ENCODE data around the gene TRAF1. TPM values are rescaled to one million over a fixed set of nuclear protein-coding genes. Genes with fewer than 3 reads are reported as not detected.

Gene TRAF1
- total RNA-seq, 1 experiment from 2014 or later = 1.8 TPM

DNA sequence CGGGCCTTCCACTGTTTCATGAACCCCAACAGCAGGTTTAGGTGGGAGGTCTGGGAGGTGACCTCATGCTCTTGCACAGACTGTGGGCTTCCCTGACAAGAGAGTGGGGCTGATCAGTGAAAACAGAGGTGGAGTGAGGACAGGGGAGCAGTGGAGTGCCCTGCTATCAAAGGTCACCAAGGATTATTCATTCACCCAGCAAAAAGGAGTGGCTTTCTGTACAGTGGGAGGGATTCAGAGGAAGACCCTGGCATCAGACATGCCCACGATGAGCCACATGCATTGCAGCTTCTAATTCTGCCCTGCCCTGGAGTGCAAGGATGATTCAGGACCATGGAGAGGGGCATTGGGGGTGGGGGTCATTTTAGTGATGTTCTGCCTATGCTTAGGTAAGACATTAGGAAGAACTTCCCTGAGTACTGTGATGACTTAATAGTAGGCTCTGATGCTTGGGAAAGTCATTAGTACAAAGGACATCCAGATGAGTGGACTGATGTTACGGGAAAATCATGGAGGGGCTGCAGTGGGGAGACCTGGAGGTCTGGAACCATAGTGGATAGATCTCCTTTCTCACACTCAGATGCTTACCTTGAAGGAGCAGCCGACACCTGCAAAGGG, 12.8 kb downstream of the TRAF1 start (continued):
- TF ChIP-seq STAT6 (CRISPR knock-in tag; conservative IDR thresholded peaks at IDR 0.05; ENCODE audit: low read depth) (no peak), ZNF532 (CRISPR knock-in tag; IDR thresholded peaks at IDR 0.05; ENCODE audit: borderline replicate concordance) (no peak), GTF2I (CRISPR knock-in tag; conservative IDR thresholded peaks at IDR 0.05) (0 out of 2 replicates have a peak, but pooled peaks have one; percentile 38)
- TF ChIP-seq, protein P1, sequence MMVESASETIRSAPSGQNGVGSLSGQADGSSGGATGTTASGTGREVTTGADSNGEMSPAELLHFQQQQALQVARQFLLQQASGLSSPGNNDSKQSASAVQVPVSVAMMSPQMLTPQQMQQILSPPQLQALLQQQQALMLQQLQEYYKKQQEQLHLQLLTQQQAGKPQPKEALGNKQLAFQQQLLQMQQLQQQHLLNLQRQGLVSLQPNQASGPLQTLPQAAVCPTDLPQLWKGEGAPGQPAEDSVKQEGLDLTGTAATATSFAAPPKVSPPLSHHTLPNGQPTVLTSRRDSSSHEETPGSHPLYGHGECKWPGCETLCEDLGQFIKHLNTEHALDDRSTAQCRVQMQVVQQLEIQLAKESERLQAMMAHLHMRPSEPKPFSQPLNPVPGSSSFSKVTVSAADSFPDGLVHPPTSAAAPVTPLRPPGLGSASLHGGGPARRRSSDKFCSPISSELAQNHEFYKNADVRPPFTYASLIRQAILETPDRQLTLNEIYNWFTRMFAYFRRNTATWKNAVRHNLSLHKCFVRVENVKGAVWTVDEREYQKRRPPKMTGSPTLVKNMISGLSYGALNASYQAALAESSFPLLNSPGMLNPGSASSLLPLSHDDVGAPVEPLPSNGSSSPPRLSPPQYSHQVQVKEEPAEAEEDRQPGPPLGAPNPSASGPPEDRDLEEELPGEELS (CRISPR knock-in tag; IDR thresholded peaks at IDR 0.05) = no peak; the same call in 1 of the 2 replicates
- TF ChIP-seq, protein P2, sequence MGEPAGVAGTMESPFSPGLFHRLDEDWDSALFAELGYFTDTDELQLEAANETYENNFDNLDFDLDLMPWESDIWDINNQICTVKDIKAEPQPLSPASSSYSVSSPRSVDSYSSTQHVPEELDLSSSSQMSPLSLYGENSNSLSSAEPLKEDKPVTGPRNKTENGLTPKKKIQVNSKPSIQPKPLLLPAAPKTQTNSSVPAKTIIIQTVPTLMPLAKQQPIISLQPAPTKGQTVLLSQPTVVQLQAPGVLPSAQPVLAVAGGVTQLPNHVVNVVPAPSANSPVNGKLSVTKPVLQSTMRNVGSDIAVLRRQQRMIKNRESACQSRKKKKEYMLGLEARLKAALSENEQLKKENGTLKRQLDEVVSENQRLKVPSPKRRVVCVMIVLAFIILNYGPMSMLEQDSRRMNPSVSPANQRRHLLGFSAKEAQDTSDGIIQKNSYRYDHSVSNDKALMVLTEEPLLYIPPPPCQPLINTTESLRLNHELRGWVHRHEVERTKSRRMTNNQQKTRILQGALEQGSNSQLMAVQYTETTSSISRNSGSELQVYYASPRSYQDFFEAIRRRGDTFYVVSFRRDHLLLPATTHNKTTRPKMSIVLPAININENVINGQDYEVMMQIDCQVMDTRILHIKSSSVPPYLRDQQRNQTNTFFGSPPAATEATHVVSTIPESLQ (CRISPR knock-in tag; IDR thresholded peaks at IDR 0.05) = no peak

DNA sequence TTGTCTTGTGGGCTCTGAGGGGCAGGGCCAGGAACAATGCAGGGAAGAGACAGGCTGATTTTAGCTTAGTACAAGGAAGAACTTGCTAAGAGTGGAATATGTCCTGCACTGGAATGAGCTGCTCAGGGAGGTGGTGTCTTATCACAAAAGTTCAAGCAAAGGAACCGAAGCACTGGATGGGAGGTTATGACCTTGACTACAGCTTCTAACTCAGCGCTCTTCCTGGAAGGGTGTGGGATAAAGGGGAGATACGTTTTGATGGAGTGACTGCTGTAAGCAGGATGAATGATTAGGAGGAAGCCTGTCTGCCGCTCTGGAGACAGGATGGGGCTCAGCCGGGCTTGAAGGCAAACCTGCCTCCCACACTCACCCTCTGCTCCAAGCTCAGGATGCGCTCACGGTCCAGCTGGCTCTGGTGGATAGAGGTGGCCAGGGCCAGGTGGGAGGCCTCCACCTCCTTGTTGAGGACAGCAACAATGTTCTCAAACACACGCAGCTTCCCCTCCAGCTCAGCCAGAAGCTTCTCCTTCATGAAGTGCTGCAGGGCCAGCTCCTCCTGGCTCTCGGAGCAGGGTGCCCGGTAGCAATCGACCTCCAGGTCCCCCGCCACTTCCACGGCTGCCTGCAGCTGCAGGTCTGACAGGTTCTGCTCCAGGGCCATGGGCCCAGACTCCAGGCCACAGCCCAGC, 13.5 kb downstream of the TRAF1 start:
- H3K27me3 Mint-ChIP-seq (ENCODE audit: low read depth) = no peaks in the 10 kb centered on the region; the same call in 1 of the 2 replicates
- H3K4me1 Mint-ChIP-seq = peaks cover 32% of the 10 kb centered on the region
- ChIA-PET CTCF (interaction anchor here (1.2 to 2.3 kb wide), 2 partner anchors 44 to 68 kb away, joined by 3 to 7 read pairs; no protein-coding TSS in a partner anchor), POLR2A (interaction anchor here (0.6 to 1.0 kb wide), 2 partner anchors 16 to 87 kb away, joined by 3 to 5 read pairs; no protein-coding TSS in a partner anchor)
- peaks cover 11% of the 10 kb centered on the region for H3K9me3 Mint-ChIP-seq
- no peak overlapping the region for H3K27ac Mint-ChIP-seq
- H3K36me3 Mint-ChIP-seq = peaks cover 5% of the 10 kb centered on the region
- ATAC-seq = no peak
- no peak for DNase-seq (ENCODE audit: low spot score)
- no peak overlapping the region for H3K4me3 Mint-ChIP-seq
- TF ChIP-seq SP1 (CRISPR knock-in tag; conservative IDR thresholded peaks at IDR 0.05) (no peak), NR1H2 (CRISPR knock-in tag; IDR thresholded peaks at IDR 0.05) (no peak), ZNF232 (CRISPR knock-in tag; IDR thresholded peaks at IDR 0.05) (no peak), TP53 (CRISPR knock-in tag; IDR thresholded peaks at IDR 0.05) (no peak), ZNF423 (CRISPR knock-in tag; IDR thresholded peaks at IDR 0.05) (no peak), ARID4B (CRISPR knock-in tag; IDR thresholded peaks at IDR 0.05; ENCODE audit: borderline replicate concordance) (no peak), NR2C2 (CRISPR knock-in tag; IDR thresholded peaks at IDR 0.05) (no peak)
- TF ChIP-seq, protein P1 (CRISPR knock-in tag; IDR thresholded peaks at IDR 0.05) = no peak
- TF ChIP-seq, protein P3, sequence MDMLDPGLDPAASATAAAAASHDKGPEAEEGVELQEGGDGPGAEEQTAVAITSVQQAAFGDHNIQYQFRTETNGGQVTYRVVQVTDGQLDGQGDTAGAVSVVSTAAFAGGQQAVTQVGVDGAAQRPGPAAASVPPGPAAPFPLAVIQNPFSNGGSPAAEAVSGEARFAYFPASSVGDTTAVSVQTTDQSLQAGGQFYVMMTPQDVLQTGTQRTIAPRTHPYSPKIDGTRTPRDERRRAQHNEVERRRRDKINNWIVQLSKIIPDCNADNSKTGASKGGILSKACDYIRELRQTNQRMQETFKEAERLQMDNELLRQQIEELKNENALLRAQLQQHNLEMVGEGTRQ (CRISPR knock-in tag; IDR thresholded peaks at IDR 0.05) = no peak

Measured in WTC11 (cell line).